Measurements from ENCODE around the gene PANX2.

Gene PANX2

DNA sequence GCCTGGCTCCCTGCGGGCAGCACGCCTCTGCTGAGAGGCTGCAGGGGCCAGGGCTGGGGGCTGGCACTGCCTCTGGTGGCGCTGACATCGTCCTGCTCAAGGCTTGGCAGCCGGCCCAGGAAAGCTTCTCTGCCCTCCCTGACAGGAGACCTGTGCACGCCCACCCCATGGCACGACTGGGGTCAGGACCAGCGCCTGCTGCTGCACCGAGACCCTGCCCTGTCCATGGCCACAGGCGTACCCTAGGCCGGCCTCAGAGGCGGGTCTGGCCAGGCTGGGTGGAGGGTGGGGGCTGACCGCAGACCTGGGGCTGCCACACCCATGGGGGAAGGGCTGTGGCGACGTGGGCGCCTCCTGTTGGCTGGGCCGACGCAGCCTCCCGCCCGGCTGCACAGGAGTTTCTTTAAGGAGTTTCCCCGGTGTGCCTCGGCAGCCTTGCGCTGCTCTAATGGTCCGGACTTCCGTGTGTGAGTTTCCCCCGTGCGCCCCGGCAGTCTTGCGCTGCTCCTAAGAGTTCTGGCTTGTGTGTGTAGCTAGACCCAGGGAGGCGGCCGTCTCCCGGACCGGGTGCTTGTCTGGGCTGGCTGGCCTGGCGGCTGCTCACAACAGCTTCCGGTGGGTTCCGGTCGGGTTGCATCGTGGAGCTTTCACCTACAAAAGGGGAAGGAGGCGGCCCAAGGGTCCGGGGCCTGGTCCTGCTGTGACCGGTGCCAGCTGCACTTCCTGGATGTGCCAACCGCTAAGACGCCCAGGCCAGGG is 19.8 kb downstream of the PANX2 start:
- in situ Hi-C loops (cut with HindIII; ENCODE audit: low pct_ligation_motif_present, low pct_unique_long_range_greater_than_20kb, low sequenced_read_pairs), result no loop called here
- peak; percentile 78 for DNase-seq

DNA sequence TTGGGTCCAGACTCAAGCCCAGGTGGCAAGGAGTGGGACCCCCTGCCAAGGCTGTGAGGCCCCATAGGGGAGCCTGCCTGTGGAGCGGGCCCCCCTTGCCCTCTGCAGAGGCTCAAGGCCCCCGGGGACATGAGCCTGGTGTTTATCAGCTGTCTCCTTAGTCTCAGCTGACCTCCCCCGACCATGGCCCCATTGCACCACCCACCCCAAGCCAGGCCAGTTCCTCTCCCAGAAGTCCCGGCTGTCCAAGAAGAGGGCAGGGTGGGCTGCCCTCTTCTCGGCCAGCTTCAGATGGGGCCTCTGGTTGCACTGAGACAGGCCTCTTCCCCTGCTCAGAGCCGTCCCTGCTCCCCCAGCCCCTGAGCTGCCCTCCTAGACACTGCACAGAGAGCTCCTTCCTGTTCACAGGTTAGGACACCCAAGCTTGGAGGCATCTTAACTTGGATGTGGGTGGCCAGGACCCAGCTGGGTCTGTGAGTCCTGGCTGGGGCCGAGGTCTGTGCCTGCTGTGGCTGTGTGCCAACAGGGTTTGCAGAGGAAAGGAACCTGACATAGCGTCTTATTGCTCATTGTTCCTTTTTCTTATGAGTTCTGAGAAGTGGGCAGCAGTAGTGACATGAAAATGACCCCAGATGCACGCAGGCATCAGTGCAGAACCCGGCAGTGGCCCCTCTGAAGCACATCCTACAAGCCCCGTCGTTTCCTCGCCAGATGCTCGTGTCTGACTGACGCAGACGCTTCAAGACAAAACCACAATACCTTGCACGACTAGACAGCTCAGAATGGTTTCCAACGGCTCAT is 20.6 kb downstream of the PANX2 start:
- DNase-seq, result no peak
- in situ Hi-C loops (cut with HindIII; ENCODE audit: low pct_ligation_motif_present, low pct_unique_long_range_greater_than_20kb, low sequenced_read_pairs), result no loop called here

DNA sequence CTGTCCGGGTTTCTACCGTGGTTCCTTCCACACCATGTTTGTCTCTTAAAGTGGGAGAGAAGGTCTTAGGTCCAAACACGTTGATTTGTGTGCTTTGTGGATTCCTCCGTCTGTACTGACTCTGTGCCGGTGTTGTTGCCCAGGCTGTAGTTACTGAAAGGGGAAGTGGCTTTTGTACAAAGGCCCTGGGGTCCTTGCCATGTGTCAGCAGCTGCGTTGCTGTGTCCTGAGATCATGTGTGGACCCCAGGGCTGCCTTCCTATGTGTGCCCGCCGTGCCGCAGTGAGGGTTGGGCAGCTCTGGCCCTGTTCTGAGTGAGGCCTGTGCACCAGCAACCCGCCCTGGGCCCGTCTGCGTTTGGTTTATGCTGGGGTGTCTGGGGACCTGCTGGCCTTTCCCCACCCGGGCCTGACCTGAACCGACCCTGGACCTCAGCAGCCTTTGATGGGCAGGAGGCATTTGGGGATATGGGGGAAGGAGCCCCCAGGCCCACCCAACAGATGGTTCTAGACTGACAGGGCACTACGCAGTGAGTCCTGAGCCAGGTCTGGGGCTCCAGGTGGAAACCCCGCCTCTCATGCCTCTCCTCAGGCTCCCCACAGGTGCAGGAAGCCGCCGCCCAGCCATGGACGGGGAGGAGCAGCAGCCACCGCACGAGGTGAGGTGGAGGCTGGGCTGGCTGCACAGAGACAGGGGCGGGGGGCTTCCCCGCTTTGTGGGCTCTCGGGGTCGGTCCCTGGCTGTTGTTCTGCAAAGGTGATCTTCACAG is 22.1 kb downstream of the PANX2 start:
- no peak for DNase-seq
- in situ Hi-C loops (cut with HindIII; ENCODE audit: low pct_ligation_motif_present, low pct_unique_long_range_greater_than_20kb, low sequenced_read_pairs), result no loop called here

DNA sequence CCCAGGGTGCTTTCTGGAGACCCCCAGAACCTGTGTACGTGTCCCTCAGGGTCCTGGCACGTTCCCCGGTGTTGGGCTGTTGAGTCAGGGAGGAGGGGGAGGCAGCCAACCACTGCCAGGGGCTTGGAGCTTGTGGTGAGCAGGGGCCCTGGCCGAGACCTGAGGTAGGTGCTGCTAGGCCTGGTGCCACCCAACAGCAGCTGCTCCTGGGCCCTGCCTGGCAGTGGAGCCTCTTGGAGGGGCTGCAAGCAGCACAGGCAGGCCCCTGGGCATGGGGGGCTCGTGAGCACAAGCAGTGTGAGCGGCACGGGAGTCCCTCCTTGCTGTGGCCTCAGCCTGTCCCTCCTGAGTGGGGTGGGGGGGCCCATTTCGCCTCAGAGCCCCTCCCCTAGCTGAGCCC is 23.1 kb downstream of the PANX2 start:
- in situ Hi-C loops (cut with HindIII; ENCODE audit: low pct_ligation_motif_present, low pct_unique_long_range_greater_than_20kb, low sequenced_read_pairs), result no loop called here
- no peak for DNase-seq

DNA sequence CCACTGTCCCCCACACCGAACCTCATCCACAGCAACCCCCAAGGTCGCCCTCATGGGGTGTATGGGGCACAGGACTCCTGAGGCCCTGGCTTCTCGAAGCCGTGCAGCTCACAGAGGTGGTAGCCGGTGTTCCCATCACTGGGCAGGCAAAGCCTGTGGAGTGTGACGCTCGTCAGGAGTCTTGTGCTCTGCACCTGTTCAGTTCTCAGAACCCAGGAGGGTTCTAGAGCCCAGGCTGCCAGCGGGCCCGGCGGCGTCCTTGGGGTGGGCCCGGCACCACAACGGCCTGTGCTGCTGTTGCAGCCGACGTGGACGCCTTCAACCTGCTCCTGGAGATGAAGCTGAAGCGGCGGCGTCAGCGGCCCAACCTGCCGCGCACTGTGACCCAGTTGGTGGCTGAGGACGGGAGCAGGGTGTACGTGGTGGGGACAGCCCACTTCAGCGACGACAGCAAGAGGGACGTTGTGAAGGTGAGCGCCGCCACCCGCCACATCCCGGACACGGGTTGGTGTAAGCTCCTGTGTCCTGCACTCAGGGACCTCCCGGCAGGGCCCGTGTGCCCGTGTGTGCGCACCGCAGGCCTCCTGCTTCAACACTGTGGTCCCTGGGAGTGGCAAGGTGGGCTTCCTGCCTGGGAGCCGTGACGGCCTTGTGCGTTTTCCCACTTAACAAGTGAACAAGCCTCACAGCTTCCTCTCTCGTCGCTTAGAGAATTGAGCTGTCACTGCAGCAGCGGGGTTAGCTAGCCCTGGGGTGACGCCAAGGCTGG is 23.7 kb downstream of the PANX2 start:
- in situ Hi-C loops (cut with HindIII; ENCODE audit: low pct_ligation_motif_present, low pct_unique_long_range_greater_than_20kb, low sequenced_read_pairs), result no loop called here
- DNase-seq, result no peak

DNA sequence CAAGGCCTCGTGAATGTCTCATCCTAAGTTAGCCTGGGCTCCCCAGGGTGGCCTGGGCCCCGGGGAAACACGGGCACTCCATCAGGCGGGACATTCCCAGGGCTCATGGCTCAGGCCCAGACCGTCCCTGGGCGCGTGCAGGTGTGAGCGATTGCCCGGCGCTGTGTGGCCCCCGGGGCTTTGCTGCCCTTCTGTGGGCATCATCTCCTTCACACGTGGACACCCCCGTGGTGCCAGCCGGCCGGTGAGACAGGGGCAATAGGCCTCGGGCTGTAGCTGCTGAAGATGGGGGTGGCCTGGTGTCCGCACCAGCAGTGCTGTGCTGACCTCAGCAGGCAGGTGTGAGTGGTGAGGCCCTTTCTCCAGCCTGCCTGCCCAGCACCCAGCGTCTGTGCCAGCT is 25.7 kb downstream of the PANX2 start:
- no peak for DNase-seq
- in situ Hi-C loops (cut with HindIII; ENCODE audit: low pct_ligation_motif_present, low pct_unique_long_range_greater_than_20kb, low sequenced_read_pairs), result no loop called here

DNA sequence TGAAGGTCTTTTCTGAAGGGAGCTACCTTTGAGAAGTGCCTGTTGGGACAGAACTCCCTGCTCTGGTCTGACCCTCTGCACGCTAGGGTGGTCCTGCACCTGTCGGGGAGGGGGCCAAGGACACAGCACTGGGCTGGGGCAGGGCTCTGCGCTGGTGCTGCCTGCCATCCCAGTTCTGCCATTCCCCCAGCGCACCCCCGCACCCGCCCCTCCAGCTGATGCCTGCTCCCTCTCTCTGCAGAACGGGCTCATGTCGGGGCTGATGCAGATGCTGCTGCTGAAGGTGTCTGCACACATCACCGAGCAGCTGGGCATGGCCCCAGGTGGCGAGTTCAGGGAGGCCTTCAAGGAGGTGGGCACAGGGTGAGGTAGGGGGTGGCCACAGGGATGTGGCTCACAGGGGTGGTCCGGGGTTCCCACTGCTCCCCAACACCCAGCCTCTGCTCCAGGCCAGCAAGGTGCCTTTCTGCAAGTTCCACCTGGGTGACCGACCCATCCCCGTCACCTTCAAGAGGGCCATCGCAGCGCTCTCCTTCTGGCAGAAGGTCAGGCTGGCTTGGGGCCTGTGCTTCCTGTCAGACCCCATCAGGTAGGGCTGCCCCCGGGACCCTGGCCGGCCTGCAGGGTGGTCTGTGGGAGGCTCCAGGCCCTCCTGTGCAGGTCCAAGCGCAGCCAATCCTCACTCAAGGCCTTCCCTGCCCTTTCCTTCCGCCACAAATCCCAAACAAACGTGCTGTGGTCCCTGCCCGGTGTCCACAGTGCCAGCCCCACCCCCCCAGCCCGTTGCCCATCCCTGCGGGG is 26.7 kb downstream of the PANX2 start:
- DNase-seq, result no peak
- in situ Hi-C loops (cut with HindIII; ENCODE audit: low pct_ligation_motif_present, low pct_unique_long_range_greater_than_20kb, low sequenced_read_pairs), result no loop called here

DNA sequence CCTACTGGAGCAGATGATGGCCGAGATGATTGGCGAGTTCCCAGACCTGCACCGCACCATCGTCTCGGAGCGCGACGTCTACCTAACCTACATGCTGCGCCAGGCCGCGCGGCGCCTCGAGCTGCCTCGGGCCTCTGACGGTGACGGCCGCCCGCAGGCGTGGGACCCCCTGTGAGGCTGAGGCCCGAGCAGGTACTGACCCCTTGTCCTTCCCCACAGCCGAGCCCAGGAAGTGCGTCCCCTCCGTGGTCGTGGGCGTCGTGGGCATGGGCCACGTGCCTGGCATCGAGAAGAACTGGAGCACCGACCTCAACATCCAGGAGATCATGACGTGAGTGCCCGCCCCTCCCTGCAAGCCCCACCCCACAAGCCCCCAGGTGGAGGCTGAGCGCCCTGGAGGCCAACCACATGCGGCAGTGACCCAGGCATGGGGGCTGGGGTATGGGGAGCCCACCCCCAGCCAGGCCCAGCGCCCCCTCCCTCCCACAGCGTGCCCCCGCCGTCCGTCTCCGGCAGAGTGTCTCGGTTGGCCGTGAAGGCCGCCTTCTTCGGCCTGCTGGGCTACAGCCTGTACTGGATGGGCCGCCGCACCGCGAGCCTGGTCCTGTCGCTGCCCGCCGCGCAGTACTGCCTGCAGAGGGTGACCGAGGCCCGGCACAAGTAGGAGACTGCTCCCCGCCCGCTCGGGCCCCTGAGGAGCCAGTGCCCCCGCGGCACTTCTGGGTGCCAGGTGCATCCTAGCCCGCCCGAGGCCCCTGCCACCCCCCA is 27.5 kb downstream of the PANX2 start:
- no peak for DNase-seq
- in situ Hi-C loops (cut with HindIII; ENCODE audit: low pct_ligation_motif_present, low pct_unique_long_range_greater_than_20kb, low sequenced_read_pairs), result no loop called here

DNA sequence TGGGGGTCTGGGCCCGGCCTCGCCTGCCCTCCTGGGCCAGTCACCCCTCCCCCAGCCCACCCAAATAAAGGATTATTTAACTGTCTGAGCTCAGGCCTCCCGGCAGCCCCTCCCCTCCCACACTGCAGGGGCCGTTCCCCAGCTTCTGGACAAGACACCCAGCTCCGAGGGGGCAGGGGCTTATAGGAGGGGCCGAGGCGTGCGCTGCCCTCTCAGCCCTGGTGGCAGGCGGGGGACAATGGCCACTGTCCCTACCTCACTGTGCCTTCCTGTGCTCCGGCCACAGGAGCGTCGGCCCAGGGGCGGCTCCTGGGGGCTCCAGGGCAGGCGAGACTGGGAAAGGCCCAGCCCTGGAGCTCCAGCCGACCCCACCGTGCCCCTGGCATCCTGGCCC is 28.1 kb downstream of the PANX2 start:
- in situ Hi-C loops (cut with HindIII; ENCODE audit: low pct_ligation_motif_present, low pct_unique_long_range_greater_than_20kb, low sequenced_read_pairs), result no loop called here
- no peak for DNase-seq

DNA sequence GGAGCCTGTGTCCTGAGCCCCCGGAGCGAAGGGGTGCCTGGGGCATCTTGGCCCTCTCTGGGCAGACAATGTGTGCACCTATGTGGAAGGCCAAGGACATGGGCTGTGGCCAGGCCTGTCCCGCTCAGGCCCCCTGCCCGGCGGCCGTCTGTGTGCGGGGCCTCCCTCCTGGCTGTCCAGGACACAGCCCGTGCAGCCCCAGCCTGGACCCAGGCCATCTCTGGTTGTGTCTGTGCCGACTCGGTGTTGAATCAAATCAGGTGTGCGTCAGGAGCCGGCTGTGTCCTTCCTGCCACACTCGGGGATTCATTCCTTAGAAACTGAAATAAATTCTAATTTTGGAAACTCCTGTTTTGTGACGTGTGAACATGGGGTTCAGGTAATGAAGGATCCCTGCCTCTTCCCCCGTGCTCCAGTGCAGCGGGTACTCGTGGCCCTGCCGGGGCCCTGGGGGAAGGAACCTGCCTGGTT is 28.8 kb downstream of the PANX2 start:
- no peak for DNase-seq

DNA sequence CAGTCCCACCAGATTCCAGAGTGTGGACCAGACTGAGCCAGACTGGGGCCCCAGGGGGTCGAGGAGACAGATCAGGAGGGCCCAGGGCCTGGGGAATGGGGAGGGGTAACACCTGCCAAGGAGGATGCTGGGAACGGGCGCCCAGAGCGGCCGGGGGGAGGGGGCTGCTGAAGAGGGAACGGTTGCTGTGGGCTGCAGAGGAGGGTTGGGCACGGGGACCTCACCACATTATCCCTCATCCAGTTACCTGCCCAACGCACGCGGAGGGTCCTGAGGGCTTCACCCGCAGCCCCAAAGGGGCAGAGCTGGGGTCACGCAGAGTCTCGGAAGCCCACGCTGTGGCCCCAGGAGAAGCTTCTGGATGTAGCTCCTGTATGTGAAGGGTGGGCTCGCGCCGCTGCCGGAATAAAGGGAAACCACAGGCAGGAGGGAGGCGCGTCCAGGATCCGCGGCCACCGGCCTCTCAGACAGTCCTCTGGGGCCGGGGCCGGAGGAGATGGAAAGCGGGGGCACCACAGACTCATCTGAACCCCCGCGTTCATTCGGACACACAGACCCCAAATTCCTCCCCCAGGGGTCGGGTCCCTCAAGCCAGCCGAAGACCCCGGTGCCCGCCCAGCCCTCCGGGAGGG is 29.4 kb downstream of the PANX2 start:
- no peak for DNase-seq
- in situ Hi-C loops (cut with HindIII; ENCODE audit: low pct_ligation_motif_present, low pct_unique_long_range_greater_than_20kb, low sequenced_read_pairs), result no loop called here

More for the DNA sequence above, 28.8 kb downstream of the PANX2 start:
- in situ Hi-C loops (cut with HindIII; ENCODE audit: low pct_ligation_motif_present, low pct_unique_long_range_greater_than_20kb, low sequenced_read_pairs), result no loop called here

DNA sequence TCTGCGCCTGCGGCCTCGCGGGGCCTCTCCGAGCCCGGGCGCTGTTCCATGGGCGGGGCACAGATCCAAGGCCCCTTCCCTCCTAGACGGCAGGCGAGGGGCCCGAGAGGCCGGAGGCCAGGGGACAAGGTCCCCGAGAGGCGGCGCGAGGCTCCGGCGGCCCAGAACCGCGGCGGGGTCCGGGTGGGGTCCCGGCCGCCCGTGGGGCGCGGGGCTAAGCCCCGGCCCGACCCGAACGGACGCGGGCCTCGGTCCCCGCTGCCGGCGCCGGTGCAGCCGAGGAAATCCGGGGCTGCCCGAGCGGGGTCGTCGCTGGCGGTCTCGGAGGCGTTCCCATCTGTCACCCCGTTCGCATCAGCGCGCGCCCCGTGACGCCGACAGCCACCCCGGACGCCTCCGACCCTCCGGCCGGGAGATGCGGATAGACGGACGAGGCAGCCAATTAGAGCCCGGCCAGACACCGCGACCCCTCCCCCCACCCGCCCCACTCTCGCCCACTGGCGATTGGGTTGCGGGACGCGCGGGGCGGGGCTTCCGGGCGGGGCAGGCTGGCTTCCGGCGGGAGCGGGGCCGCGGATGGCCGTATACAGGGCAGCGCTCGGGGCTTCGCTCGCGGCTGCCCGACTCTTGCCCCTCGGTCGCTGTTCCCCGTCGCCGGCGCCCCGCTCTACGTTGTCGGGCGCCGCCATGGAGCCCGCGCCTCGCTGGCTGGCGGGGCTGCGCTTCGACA is 30.1 kb downstream of the PANX2 start, which contains the start of gene SELENOO:
Gene SELENOO, plus strand, starts transcription at position 551 of the 730 bp plus-strand sequence. Its CDS starts 26 bp downstream, at position 577.
- peak; percentile 77 for DNase-seq
- in situ Hi-C loops (cut with HindIII; ENCODE audit: low pct_ligation_motif_present, low pct_unique_long_range_greater_than_20kb, low sequenced_read_pairs), result no loop called here

DNA sequence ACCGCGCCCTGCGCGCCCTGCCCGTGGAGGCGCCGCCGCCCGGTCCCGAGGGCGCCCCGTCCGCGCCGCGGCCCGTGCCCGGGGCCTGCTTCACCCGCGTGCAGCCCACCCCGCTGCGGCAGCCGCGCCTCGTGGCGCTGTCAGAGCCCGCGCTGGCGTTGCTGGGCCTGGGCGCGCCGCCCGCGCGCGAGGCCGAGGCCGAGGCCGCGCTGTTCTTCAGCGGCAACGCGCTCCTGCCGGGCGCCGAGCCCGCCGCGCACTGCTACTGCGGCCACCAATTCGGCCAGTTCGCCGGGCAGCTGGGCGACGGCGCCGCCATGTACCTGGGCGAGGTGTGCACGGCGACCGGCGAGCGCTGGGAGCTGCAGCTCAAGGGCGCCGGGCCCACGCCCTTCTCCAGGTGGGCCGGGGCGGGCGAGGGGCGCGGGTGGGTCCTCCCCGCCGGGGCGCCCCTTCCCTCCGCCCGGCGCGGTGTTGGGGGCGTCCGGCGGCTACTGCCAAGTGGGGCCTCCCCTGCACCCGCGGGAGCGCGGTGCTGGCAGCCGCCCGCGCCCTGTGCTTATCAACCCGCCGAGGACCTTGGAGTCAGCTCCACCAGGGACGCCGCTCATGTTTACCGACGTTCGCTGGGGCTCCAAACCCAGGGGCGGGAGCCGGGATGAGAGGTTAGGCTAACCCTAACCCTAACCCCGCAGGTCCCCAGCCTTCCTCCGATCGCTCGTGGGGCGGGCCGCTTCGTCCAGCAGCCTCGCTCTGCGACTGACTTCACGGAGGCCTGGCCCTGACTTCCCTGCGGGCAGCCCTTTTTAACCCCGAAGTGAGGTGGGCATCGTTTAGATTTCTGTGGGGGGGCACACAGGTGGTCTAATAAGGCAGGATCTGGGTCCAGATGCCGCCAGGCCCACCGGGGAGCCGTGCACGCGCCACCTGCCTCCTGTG is 30.9 kb downstream of the PANX2 start:
- peak; percentile 15 for DNase-seq
- in situ Hi-C loops (cut with HindIII; ENCODE audit: low pct_ligation_motif_present, low pct_unique_long_range_greater_than_20kb, low sequenced_read_pairs), result no loop called here

DNA sequence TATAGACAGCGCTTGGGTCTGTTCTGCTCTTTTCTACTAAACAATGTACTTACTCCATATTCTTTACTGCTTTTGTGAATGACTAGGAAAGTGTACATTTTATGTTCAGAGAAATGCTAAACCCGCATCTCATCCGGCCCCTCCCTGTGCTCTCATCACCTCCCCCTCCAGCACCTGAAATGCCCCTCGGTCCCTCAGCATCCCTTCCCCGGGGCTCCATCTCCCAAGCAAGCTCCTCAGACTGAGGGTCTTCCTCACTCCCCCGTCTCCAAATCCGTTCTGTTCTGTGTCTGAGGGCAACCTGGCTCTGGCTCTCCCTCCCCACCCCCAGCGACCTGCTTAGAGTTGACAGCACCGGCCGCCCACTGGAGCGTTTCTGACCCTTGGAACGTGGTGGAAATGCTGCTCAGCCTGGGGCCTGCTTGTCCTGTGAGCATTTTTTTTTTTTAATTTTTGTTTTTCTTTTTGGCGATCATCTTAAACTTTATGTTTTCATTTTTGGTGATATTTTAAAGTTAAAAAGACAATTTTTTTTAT is 31.7 kb downstream of the PANX2 start:
- no peak for DNase-seq
- in situ Hi-C loops (cut with HindIII; ENCODE audit: low pct_ligation_motif_present, low pct_unique_long_range_greater_than_20kb, low sequenced_read_pairs), result no loop called here

DNA sequence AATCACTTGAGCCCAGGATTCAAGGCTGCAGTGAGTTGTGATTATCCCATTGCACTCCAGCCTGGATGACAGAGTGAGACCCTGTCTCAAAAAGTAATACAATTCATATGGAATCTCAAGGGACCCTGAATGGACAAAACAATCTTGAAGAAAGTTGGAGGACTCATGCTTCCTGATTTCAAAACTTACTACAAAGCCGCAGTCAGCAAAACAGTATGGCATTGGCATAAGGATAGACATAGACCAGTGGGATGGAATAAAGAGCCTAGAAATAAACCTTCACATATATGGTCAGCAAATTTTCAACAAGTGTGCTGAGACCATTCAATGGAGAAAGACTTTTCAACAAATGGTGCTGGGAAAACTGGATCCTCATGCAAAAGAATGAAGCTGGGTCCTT is 32.8 kb downstream of the PANX2 start:
- in situ Hi-C loops (cut with HindIII; ENCODE audit: low pct_ligation_motif_present, low pct_unique_long_range_greater_than_20kb, low sequenced_read_pairs), result no loop called here
- DNase-seq, result no peak

Data from ACHN (cell line).